ENCODE results near the gene DNAH6.

Gene DNAH6

DNA sequence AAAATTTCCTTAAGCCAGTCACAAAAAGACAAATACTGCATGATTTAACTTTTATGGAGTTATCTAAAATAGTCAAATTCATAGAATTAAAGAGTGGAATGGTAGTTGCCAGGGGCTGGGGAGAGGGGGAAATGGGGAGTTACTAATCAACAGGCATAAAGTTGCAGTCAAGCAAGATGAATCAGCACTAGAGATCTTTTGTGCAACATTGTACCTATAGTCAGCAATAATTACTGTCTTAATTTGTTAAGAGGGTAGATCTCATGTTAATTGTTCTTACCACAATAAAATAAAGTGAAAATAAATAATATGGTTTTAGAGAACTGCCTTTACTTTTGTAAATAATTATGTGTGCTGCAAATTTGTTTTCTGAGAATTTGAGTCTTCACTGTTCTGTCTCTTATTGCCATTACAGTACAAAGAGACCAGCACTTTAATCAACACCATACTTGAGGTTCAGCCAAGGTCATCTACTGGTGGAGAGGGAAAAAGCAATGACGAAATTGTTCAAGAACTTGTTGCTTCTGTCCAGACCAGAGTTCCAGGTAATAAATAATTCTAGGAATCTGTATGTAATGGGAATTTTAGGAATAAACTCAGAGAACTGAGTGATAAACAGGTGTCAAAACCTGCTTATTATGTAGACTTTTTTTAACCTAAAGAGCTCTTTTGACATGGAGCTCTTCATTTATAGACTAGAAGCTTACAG is 289.1 kb downstream of the DNAH6 start:
- DNase-seq = no peak
- TF ChIP-seq POLR2A (IDR thresholded peaks at IDR 0.05; ENCODE audit: low read length) = no peak

GRCh38 chr2:84807063-84807485 is 290.8 kb downstream of the DNAH6 start:
- no peak for DNase-seq
- TF ChIP-seq POLR2A (IDR thresholded peaks at IDR 0.05; ENCODE audit: low read length) (no peak), GATA1 (IDR thresholded peaks at IDR 0.05; ENCODE audit: low read depth, low read length) (no peak)

GRCh38 chr2:84808279-84808678 is 292.0 kb downstream of the DNAH6 start:
- no peak for DNase-seq
- TF ChIP-seq GATA1 (IDR thresholded peaks at IDR 0.05; ENCODE audit: low read depth, low read length) (no peak), POLR2A (IDR thresholded peaks at IDR 0.05; ENCODE audit: low read length) (no peak)

- DNase-seq = no peak
- TF ChIP-seq POLR2A (IDR thresholded peaks at IDR 0.05; ENCODE audit: low read length) (no peak), GATA1 (IDR thresholded peaks at IDR 0.05; ENCODE audit: low read depth, low read length) (no peak)
Observed at GRCh38 chr2:84811839-84812431, 295.6 kb downstream of the DNAH6 start.

GRCh38 chr2:84815146-84815545 is 298.8 kb downstream of the DNAH6 start:
- DNase-seq = no peak
- no peak for TF ChIP-seq POLR2A (IDR thresholded peaks at IDR 0.05; ENCODE audit: low read length)
- TF ChIP-seq GATA1 (IDR thresholded peaks at IDR 0.05; ENCODE audit: low read depth, low read length) = no peak

- DNase-seq = no peak
- no peak for TF ChIP-seq POLR2A (IDR thresholded peaks at IDR 0.05; ENCODE audit: low read length)
- TF ChIP-seq GATA1 (IDR thresholded peaks at IDR 0.05; ENCODE audit: low read depth, low read length) = no peak
Observed at GRCh38 chr2:84816426-84817026, 300.2 kb downstream of the DNAH6 start.

DNA sequence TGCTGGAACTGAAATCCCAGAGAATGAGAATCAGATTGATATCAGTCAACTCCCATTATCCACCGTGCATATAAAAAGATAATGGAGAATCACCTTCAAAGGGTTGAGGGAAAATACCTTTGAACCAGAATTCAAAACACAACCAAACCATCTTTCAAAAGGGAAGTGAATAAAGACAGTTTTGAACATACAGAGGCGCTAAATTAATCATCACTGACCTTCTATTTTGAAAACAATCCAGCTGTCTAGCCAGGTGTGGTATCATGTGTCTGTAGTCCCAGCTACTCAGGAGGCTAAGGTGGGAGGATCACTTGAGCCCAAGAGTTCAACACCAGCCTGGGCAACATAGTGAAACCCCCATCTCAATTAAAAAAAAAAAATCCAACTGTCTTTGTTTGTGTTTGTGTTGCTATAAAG is 300.9 kb downstream of the DNAH6 start:
- no peak for TF ChIP-seq GATA1 (IDR thresholded peaks at IDR 0.05; ENCODE audit: low read depth, low read length)
- no peak for TF ChIP-seq POLR2A (IDR thresholded peaks at IDR 0.05; ENCODE audit: low read length)
- DNase-seq = no peak

GRCh38 chr2:84821806-84822205 is 305.5 kb downstream of the DNAH6 start:
- TF ChIP-seq GATA1 (IDR thresholded peaks at IDR 0.05; ENCODE audit: low read depth, low read length) = no peak
- no peak for TF ChIP-seq POLR2A (IDR thresholded peaks at IDR 0.05; ENCODE audit: low read length)
- no peak for DNase-seq

DNA sequence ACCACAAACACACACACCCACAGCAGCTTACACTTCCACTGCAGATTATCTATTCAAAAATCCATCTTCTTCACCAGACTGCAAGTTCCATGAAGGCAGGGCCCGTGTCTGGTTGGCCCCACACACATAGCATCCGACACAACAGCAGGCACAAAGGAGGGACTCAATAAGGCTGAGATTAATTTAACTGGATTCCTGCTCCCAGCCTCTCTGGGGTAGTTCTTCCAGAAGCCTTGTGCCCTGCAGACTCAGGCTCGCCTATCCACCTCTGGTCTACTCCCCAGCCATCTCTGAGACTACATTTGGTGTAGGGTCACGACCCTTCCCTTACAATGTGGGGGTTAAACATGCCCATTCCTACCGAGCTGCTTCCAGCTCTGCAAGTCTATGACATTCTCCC is 306.9 kb downstream of the DNAH6 start:
- no peak for DNase-seq
- TF ChIP-seq GATA1 (IDR thresholded peaks at IDR 0.05; ENCODE audit: low read depth, low read length) = no peak
- no peak for TF ChIP-seq POLR2A (IDR thresholded peaks at IDR 0.05; ENCODE audit: low read length)

DNA sequence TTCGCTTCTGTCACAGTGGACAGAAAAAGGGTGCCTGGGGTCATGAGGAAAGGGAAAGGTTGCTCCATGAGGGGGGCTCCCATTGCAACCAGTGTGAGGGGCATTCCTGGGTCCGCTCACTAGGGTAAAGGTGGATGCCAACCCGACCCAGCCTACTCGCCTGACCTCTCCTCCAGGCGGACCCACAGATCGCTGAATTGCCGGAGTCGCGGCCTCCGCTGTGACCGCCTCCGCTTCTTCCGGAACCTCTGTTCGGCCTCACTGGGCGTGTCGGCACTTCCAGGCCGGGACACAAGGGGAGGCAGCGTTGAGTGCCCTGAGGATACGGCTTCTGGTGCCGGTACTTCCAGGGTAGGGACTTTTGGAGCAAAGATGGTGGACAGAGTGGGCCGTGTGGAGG is 307.5 kb downstream of the DNAH6 start:
- TF ChIP-seq POLR2A (IDR thresholded peaks at IDR 0.05; ENCODE audit: low read length) (no peak), GATA1 (IDR thresholded peaks at IDR 0.05; ENCODE audit: low read depth, low read length) (no peak)

GRCh38 chr2:84827978-84828575 is 311.8 kb downstream of the DNAH6 start:
- no peak for TF ChIP-seq POLR2A (IDR thresholded peaks at IDR 0.05; ENCODE audit: low read length)
- no peak for TF ChIP-seq GATA1 (IDR thresholded peaks at IDR 0.05; ENCODE audit: low read depth, low read length)
- no peak for DNase-seq

More for the DNA sequence above, 307.5 kb downstream of the DNAH6 start:
- no peak for DNase-seq

DNA sequence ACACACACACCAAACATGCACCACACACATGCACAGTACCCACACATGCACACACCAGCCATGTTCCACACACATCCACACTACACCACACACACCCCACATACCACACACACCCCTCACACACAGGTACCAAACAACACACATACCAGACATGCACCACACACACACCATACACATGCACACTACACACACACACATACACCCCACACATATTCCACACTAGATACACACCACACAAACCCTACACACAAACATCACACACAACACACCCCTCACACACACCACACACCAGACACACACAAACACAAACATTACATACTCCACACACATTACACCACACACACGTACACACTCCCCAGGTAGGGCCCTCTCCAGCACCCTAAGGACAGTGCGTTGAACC is 313.4 kb downstream of the DNAH6 start:
- no peak for TF ChIP-seq GATA1 (IDR thresholded peaks at IDR 0.05; ENCODE audit: low read depth, low read length)
- TF ChIP-seq POLR2A (IDR thresholded peaks at IDR 0.05; ENCODE audit: low read length) = no peak
- no peak for DNase-seq

GRCh38 chr2:84830095-84830494 is 313.8 kb downstream of the DNAH6 start:
- TF ChIP-seq POLR2A (IDR thresholded peaks at IDR 0.05; ENCODE audit: low read length) (no peak), GATA1 (IDR thresholded peaks at IDR 0.05; ENCODE audit: low read depth, low read length) (no peak)

DNA sequence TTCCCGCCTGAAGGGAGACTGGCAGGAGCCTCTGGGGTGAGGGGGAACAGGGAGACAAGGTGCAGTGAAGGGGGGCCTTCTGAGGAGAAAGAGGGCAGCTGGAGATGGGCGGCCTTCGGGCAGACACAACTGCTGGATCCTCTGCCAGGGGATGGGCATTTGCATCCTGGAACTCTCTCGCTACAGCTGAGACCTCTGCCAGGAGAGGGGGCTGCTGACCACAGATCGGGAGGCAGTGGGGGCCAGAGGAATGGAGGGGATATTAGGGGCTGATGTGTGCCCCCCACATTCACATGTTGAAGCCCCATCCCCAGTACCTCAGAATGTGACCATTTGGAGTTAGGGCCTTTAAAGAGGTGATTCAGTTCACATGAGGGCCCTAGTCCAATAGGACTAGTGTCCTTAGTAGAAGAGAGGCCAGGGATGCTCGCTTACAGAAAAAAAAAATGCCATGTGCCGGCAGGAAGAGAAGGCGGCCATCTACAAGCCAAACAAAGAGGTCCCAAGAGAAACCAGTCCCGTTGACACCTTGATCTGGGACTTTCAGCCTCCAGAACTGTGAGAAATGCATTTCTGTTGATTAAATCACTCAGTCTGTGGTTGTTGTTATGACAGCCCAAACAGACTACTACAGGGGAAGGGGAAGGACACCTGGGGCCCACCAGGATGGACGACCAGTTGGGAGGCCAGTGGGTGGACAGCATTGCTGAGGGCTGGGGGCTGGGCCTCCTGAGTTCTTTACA is 314.6 kb downstream of the DNAH6 start:
- TF ChIP-seq POLR2A (IDR thresholded peaks at IDR 0.05; ENCODE audit: low read length) (no peak), GATA1 (IDR thresholded peaks at IDR 0.05; ENCODE audit: low read depth, low read length) (no peak)
- no peak for DNase-seq

More at GRCh38 chr2:84830095-84830494, 313.8 kb downstream of the DNAH6 start:
- no peak for DNase-seq

Data from erythroblast (primary cell).